Measurements from ENCODE around the gene MASP1.

GRCh38 chr3:187207062-187207461 lies 84.5 kb downstream of the MASP1 start:
- TF ChIP-seq CTCF (IDR thresholded peaks at IDR 0.05) (no peak), POLR2A (IDR thresholded peaks at IDR 0.05) (no peak)
